Stimulated activated CD8-positive, alpha-beta memory T cell treated with anti-CD3 and anti-CD28 coated beads, Interleukin-2, amount 100 ng/mL, for 48 hours (primary cell): ENCODE results near the gene MICAL2.

Source experiments
- DNase-seq, 2 donors: peaks; one replicate each; pipeline ENCODE4 v3.0.0-alpha.2; 2020; ENCODE audit warnings: low read depth in 2 of 2

Gene MICAL2

GRCh38 chr11:12209096-12209495 is 98.7 kb downstream of the MICAL2 start:
- no peak for DNase-seq

DNA sequence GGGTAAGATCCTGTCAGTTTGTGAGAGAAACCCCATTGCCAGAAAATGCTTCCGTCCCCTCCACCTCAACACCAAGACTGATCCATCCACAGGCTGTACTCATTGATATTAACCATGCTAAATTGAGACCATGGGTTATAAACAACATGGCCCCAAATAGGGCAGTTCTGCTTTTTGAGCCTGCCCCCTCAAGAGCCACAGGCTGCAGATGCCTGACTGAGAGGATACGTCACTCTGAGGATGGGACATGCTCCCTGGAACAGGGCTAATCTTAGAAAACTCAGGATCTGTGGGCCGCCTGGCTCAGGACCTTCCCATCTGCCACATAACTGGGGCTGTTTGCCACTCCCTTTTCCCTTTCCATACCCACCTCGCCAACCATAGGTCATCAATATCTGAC is 99.8 kb downstream of the MICAL2 start:
- no peak for DNase-seq

- DNase-seq: no peak
Measured at GRCh38 chr11:12211331-12212065, 101.1 kb downstream of the MICAL2 start.

DNA sequence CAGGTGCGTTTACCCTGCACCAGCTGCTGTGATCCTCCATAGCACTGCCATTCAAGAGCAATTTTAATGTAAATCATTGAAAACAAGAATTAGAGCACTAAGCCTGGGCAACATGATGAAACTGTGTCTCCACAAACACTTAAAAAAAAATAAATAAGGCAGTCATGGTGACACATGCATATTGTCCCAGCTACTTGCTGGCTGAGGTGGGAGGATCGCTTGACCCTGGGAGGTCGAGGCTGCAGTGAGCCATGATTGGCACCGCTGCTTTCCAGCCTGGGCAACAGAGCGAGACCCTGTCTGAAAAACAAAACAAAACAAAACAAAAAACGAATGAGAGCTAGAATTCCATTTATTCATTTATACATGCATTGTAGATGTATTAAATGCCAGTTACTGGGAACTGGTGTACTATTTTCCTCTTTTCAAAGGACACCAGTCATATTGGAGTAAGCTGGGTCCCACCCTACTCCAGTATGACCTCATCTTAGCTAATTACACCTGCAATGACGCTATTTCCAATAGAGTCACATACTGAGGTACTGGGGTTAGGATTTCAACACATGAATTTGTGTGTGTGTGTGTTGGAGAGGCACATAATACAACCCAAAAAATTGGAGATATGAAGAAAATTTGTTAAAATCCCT is 101.9 kb downstream of the MICAL2 start:
- DNase-seq: no peak

- no peak for DNase-seq
Measured at GRCh38 chr11:12212821-12213185, 102.4 kb downstream of the MICAL2 start.

DNA sequence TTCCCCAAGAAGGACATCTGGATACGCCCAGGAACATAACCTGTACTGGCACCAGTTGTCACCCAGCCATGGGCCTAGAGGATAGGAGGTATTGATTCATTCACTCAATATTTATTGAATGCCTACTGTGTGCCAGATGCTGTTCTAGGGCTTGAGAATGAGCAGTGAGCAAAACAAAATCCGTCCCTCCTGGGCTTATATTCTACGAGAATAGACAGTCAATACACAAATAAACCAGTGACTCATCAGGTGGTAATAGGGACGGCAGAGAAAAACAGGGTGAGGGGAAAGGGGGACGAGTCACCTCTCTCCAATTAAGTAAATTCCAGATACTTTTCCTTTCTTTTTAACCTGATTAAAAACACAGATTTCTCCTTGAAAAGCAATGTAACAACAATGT is 103.5 kb downstream of the MICAL2 start:
- DNase-seq: no peak

GRCh38 chr11:12214751-12215150 is 104.4 kb downstream of the MICAL2 start:
- no peak for DNase-seq

GRCh38 chr11:12215181-12215593 is 104.8 kb downstream of the MICAL2 start:
- DNase-seq: no peak

- no peak for DNase-seq
Measured at GRCh38 chr11:12216041-12216451, 105.7 kb downstream of the MICAL2 start.

DNA sequence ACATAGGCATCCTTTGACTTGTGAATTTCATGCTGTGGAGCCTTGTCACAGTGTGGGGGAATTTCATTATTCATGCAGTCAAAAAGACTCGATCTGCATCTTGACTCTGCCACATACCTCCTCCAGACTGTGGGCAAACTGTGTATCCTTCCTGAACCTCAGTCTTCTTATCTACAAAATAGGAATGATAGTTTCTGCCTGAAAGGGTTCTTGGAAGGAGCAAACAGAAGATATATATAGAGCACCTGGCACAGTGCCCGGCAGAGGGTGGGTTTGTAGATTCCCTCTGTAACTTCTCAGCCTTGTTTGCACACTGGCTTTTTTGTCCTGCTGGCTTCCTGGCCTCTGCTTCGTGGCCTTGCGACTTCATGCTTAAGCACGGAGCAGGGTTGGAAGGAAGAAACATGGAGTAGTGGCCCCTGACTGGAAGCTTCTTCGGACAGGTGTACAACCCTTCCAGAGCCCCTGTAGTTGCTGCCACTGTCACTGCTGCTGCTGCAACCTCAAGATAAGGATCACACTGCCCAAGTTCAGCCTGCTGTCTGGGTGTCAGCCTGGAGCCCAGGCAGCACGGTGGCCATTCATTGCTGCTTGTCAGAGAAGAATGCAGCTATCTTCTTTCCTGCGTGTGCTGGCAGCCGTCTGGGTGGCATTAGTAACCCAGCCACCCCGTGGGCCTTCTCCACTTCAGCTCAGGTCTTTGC is 106.4 kb downstream of the MICAL2 start:
- DNase-seq: no peak

GRCh38 chr11:12217879-12218278 is 107.5 kb downstream of the MICAL2 start:
- DNase-seq: no peak

GRCh38 chr11:12218909-12219308 is 108.5 kb downstream of the MICAL2 start:
- DNase-seq: no peak

GRCh38 chr11:12219757-12220156 is 109.4 kb downstream of the MICAL2 start:
- DNase-seq: no peak

GRCh38 chr11:12220305-12220704 is 109.9 kb downstream of the MICAL2 start:
- no peak for DNase-seq

- no peak for DNase-seq
Measured at GRCh38 chr11:12221051-12221535, 110.7 kb downstream of the MICAL2 start.

- DNase-seq: no peak
Measured at GRCh38 chr11:12222055-12222792, 111.8 kb downstream of the MICAL2 start.

DNA sequence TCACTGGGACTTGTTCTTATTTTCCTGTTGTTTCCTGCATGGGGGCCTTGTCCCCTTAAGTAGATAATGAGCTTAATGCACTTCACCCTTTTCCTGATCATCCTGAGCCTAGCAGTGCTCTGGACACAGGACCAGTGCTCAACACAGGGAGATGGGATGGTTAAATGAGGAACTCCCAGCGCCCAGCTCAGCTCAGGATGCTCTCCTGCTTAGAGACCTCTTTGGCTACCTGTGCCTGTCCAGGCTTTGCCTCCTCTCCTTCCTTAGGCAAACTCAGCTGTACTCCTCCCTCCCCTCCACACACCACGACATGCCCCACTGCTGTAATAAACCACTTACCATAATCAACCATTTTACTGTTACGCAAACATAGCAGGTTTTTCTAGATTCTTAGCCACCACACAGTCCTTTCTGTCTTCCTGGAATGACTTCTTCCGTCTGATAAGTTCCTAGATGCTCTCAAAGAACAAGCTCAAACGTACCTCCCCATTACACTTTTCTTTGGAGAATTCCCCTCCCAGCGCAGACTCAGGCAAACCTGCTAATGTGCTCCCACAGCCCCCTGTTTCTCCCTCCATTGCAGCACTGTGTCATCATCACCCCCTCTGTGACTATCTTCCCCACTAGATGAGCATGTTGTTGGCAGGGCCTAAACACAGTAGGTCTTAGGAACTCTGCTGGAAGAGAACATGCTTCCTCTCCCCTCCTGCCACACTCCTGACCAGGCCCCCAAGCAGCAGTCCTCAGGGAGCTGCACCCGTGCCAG is 113.6 kb downstream of the MICAL2 start:
- no peak for DNase-seq

DNA sequence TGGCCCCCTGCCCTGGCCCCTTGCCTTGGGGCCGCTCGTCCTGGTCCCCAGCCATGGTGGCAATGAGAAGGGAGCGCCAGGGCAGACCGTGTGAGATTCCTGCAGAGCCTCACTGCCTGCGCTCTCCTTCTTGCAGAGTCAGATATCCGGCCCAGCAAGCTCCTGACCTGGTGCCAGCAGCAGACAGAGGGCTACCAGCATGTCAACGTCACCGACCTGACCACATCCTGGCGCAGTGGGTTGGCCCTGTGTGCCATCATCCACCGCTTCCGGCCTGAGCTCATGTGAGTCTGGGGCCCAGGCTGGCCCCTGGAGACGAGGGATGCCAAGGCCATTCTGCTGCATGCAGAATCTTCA is 114.1 kb downstream of the MICAL2 start:
- peak; percentile 83 to 90 for DNase-seq

GRCh38 chr11:12225046-12225739 is 114.8 kb downstream of the MICAL2 start:
- DNase-seq: no peak

GRCh38 chr11:12226093-12226492 is 115.7 kb downstream of the MICAL2 start:
- DNase-seq: no peak
